ENCODE results near the gene FAM163A.

The FAM163A gene

DNA sequence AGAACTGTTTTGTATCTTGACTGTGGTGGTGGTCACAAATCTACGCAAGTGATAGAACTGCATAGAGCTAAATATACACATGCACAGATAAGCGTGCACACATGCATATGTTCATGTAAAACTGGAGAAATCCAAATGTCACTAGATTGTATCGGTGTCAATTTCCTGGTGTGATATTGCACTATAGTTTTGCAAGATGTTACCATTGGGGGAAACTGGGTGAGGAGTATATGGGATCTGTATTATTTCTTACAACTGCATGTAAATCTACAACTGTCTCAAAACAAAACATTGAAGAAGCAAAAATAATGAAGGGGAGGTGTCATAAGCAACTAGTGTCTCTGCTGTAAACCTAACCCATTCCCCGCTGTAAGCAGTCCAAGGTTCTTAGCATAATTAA is 30.2 kb downstream of the FAM163A start:
- TF ChIP-seq, protein P1, sequence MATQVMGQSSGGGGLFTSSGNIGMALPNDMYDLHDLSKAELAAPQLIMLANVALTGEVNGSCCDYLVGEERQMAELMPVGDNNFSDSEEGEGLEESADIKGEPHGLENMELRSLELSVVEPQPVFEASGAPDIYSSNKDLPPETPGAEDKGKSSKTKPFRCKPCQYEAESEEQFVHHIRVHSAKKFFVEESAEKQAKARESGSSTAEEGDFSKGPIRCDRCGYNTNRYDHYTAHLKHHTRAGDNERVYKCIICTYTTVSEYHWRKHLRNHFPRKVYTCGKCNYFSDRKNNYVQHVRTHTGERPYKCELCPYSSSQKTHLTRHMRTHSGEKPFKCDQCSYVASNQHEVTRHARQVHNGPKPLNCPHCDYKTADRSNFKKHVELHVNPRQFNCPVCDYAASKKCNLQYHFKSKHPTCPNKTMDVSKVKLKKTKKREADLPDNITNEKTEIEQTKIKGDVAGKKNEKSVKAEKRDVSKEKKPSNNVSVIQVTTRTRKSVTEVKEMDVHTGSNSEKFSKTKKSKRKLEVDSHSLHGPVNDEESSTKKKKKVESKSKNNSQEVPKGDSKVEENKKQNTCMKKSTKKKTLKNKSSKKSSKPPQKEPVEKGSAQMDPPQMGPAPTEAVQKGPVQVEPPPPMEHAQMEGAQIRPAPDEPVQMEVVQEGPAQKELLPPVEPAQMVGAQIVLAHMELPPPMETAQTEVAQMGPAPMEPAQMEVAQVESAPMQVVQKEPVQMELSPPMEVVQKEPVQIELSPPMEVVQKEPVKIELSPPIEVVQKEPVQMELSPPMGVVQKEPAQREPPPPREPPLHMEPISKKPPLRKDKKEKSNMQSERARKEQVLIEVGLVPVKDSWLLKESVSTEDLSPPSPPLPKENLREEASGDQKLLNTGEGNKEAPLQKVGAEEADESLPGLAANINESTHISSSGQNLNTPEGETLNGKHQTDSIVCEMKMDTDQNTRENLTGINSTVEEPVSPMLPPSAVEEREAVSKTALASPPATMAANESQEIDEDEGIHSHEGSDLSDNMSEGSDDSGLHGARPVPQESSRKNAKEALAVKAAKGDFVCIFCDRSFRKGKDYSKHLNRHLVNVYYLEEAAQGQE (IDR thresholded peaks at IDR 0.05; ENCODE audit: insufficient read depth in 1 of 2, low read depth in 2 of 2, low read length in 2 of 2) = no peak
- TF ChIP-seq TAF1 (IDR thresholded peaks at IDR 0.05; ENCODE audit: borderline replicate concordance, insufficient read depth, low read length) (no peak), POLR2AphosphoS5 (IDR thresholded peaks at IDR 0.05; ENCODE audit: low read depth, low read length) (no peak), SIN3A (IDR thresholded peaks at IDR 0.05; ENCODE audit: borderline replicate concordance, insufficient read depth, low read length) (no peak), FOXP2 (optimal IDR thresholded peaks at IDR 0.05; ENCODE audit: borderline replicate concordance, extremely low read depth, extremely low read length, insufficient read depth) (no peak)

DNA sequence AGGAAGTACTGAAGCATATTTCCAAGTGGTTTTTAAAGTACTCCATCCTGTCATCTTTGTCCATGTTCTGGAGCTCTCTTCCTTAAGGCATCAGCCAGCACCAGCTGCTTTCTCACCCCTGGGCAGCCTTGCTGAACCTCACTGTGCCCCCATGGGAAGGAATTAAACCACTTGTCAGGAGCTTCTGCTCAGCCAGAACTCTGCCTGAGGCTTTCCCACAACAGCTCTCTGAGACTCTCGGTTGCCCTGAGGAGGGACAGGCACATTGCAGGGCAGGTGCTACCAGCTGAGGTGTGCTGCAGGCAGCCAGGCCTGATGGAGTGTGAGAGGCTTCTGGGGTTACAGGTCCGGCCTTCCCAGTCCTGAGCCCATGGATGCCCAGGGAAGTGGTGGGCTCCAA is 30.9 kb downstream of the FAM163A start:
- TF ChIP-seq, protein P1 (IDR thresholded peaks at IDR 0.05; ENCODE audit: insufficient read depth in 1 of 2, low read depth in 2 of 2, low read length in 2 of 2) = no peak
- no peak for TF ChIP-seq TAF1 (IDR thresholded peaks at IDR 0.05; ENCODE audit: borderline replicate concordance, insufficient read depth, low read length)
- TF ChIP-seq POLR2AphosphoS5 (IDR thresholded peaks at IDR 0.05; ENCODE audit: low read depth, low read length) = no peak

DNA sequence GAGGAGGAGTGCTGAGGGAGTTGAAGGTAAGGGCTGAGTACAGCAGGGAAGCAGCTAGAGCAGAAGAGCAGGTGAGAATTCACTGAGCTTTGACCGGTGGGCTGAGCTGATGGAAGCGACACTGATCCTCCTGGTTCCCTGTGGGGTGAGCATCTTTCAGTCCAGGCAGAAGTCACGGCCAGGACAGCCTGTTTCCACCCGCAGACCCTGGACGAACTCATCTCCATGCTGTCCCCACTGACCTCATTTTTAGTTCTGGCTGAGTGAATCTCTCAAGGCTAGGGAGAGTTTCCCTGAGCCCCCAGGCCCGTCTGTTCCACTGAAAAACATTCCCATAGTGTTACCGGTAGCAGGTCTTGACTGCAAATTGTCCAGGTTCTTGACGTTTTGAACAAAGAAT is 31.5 kb downstream of the FAM163A start:
- TF ChIP-seq SIN3A (IDR thresholded peaks at IDR 0.05; ENCODE audit: borderline replicate concordance, insufficient read depth, low read length) (no peak), FOXP2 (optimal IDR thresholded peaks at IDR 0.05; ENCODE audit: borderline replicate concordance, extremely low read depth, extremely low read length, insufficient read depth) (no peak), POLR2AphosphoS5 (IDR thresholded peaks at IDR 0.05; ENCODE audit: low read depth, low read length) (no peak), TAF1 (IDR thresholded peaks at IDR 0.05; ENCODE audit: borderline replicate concordance, insufficient read depth, low read length) (no peak)
- TF ChIP-seq, protein P1 (IDR thresholded peaks at IDR 0.05; ENCODE audit: insufficient read depth in 1 of 2, low read depth in 2 of 2, low read length in 2 of 2) = no peak

DNA sequence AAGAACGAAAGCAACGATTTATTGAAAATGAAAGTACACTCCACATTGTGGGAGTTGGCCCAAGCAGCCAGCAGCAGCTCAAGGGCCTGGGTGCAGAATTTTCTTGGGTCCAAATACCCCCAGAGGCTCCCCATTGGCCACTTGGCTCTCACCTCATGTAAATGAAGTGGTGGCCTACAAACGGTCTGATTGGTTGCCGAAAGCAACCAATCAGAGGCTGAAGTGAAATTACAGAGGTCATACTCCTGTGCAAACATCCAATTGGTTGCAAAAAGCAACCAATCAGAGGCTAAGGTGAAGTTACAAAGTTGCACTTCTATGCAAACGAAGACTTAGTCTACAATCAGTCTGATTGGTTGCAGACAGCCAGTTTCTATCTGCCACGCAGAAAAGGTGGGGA is 31.9 kb downstream of the FAM163A start:
- TF ChIP-seq FOXP2 (optimal IDR thresholded peaks at IDR 0.05; ENCODE audit: borderline replicate concordance, extremely low read depth, extremely low read length, insufficient read depth) = no peak
- no peak for TF ChIP-seq SIN3A (IDR thresholded peaks at IDR 0.05; ENCODE audit: borderline replicate concordance, insufficient read depth, low read length)

DNA sequence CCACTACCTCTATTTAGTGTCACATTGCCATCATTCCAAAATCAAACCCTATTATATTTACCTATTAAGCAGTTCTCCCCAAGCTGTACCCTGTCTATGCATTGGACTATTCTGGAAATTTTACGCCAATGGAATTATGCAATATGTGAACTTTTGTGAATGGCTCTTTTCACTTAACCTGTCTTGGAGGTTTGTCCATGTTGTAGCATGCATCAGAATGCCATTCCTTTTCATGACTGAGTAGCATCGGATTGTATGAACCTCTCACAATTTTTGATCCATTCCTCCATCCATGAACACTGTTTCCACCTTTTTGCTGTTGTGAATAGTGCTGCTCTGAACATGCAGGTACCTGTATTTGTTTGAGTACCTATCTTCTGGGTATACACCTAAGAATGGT is 33.7 kb downstream of the FAM163A start:
- TF ChIP-seq TAF1 (IDR thresholded peaks at IDR 0.05; ENCODE audit: borderline replicate concordance, insufficient read depth, low read length) = no peak
- TF ChIP-seq FOXP2 (optimal IDR thresholded peaks at IDR 0.05; ENCODE audit: borderline replicate concordance, extremely low read depth, extremely low read length, insufficient read depth) = no peak
- TF ChIP-seq, protein P1 (IDR thresholded peaks at IDR 0.05; ENCODE audit: insufficient read depth in 1 of 2, low read depth in 2 of 2, low read length in 2 of 2) = no peak
- TF ChIP-seq SIN3A (IDR thresholded peaks at IDR 0.05; ENCODE audit: borderline replicate concordance, insufficient read depth, low read length) = no peak
- TF ChIP-seq POLR2AphosphoS5 (IDR thresholded peaks at IDR 0.05; ENCODE audit: low read depth, low read length) = no peak
